HEK293T (cell line): ENCODE measurements around the gene GUCY1A1.

Source experiments
- ARNT ChIP-seq: fragments of 450-650 bp; IDR thresholded peaks from 2 replicates; pipeline ENCODE4 v1.6.1; 2017; ENCODE audit warnings: mild to moderate bottlenecking
- ELF4 ChIP-seq: fragments of 450-650 bp; IDR thresholded peaks from 2 replicates; pipeline ENCODE4 v1.6.1; 2017; ENCODE audit warnings: antibody characterized with exemption
- FOXM1 ChIP-seq: fragments of 450-650 bp; IDR thresholded peaks from 2 replicates; pipeline ENCODE4 v1.6.1; 2017; ENCODE audit warnings: mild to moderate bottlenecking, borderline replicate concordance
- HDGF ChIP-seq: fragments of 450-650 bp; IDR thresholded peaks from 2 replicates; pipeline ENCODE4 v1.6.1; 2017; ENCODE audit warnings: antibody characterized with exemption, borderline replicate concordance
- SP1 ChIP-seq: fragments of 450-650 bp; IDR thresholded peaks from 2 replicates; pipeline ENCODE4 v1.6.1; 2017
- SUZ12 ChIP-seq: fragments of 450-650 bp; IDR thresholded peaks from 2 replicates; pipeline ENCODE4 v1.6.1; 2016; ENCODE audit warnings: mild to moderate bottlenecking
- TARDBP ChIP-seq: fragments of 450-650 bp; IDR thresholded peaks from 2 replicates; pipeline ENCODE4 v1.6.1; 2016
- ZNF384 ChIP-seq: fragments of 450-650 bp; IDR thresholded peaks from 2 replicates; pipeline ENCODE4 v1.6.1; 2016

GRCh38 chr4:155618183-155618838 is 48.3 kb upstream of the GUCY1A1 start:
- TF ChIP-seq ZNF384, result no peak
- TF ChIP-seq ELF4, result no peak
- no peak for TF ChIP-seq FOXM1
- TF ChIP-seq ARNT, result no peak
- no peak for TF ChIP-seq SP1
- no peak for TF ChIP-seq HDGF
- no peak for TF ChIP-seq SUZ12
- no peak for TF ChIP-seq TARDBP
